Lung (tissue), 12 donors: ENCODE results near the gene DBN1. TPM values are rescaled to one million over a fixed set of nuclear protein-coding genes. Genes with fewer than 3 reads are reported as not detected.

Experiments
- ATAC-seq: fragments of 200-7000 bp; cut with Tn5 transposase; one replicate; pipeline ENCODE4 v1.9.1; 2020; ENCODE audit warnings: moderate number of reproducible peaks; ENCODE audit not compliant: insufficient read depth, low FRiP score
- DNase-seq, 3 donors: peaks; one replicate each; pipeline ENCODE4 v3.0.0-alpha.2; 2013 to 2017
- H3K27ac ChIP-seq, 2 donors: one replicate each; pipeline ENCODE4 v1.5.1; 2013; ENCODE audit warnings: mild to moderate bottlenecking in 2 of 2, moderate library complexity in 2 of 2, control low read depth in 1 of 2, inconsistent platforms in 1 of 2, low read depth in 1 of 2, low read length in 1 of 2
- H3K27me3 ChIP-seq, 3 donors: one replicate each; pipeline ENCODE4 v1.5.1; 2013; ENCODE audit warnings: low read length in 2 of 3; ENCODE audit not compliant: control insufficient read depth in 3 of 3, insufficient read depth in 3 of 3
- H3K36me3 ChIP-seq, 4 donors: one replicate each; pipeline ENCODE4 v1.5.1; 2013; ENCODE audit warnings: low read length in 4 of 4, mild to moderate bottlenecking in 1 of 4, moderate library complexity in 1 of 4; ENCODE audit not compliant: control insufficient read depth in 4 of 4, insufficient read depth in 4 of 4
- H3K4me1 ChIP-seq, 5 donors: one replicate each; pipeline ENCODE4 v1.5.1; 2013; ENCODE audit warnings: low read length in 5 of 5, mild to moderate bottlenecking in 2 of 5, moderate library complexity in 1 of 5; ENCODE audit not compliant: control insufficient read depth in 5 of 5, insufficient read depth in 5 of 5
- H3K4me3 ChIP-seq: one replicate; pipeline ENCODE4 v1.5.1; 2013; ENCODE audit warnings: mild to moderate bottlenecking, control low read depth, moderate library complexity
- H3K9ac ChIP-seq, 2 donors: one replicate each; pipeline ENCODE4 v1.5.1; 2013; ENCODE audit warnings: low read length in 2 of 2, control low read depth in 1 of 2; ENCODE audit not compliant: insufficient read depth in 1 of 2
- H3K9me3 ChIP-seq, 4 donors: one replicate each; pipeline ENCODE4 v1.5.1; 2013; ENCODE audit warnings: low read length in 3 of 4, mild to moderate bottlenecking in 1 of 4, moderate library complexity in 1 of 4; ENCODE audit not compliant: control insufficient read depth in 4 of 4, insufficient read depth in 3 of 4
- CTCF ChIP-seq: IDR thresholded peaks from 2 replicates; pipeline ENCODE4 v1.5.1; 2012; ENCODE audit warnings: mild to moderate bottlenecking; ENCODE audit errors: control extremely low read depth, extremely low read depth
- WGBS, 2 donors: extraction: QIAGEN DNeasy Blood & Tissue Kit; methylation state at CpG; one replicate each; pipeline ENCODE4 v1.1.7; 2013; 5-methylcytosine and 5-hydroxymethylcytosine counted together
- polyA plus RNA-seq, 2 donors: library from polyadenylated mRNA; stranded (reverse); fragments of 200-250 nt; gene quantifications; one replicate each; pipeline ENCODE4 v1.2.1, GENCODE V29; 2013
- total RNA-seq, 2 donors: library from RNA; depleted of rRNA in 1 of 2; stranded (reverse); fragments of >200 nt in 1 of 2; gene quantifications; one replicate each; pipeline ENCODE4 v1.2.1, GENCODE V29; 2014 to 2021
- donor health status: control.
- donor health status: control.
- donor health status: Bipolar disorder and iron deficiency.
- donor health status: healthy.
- donor health status: DM: yes; HTN: yes; CAD: no.

DBN1 gene
- total and polyA plus RNA-seq, 4 donors, result 18.7 to 38.3 (median 30.3) TPM

DNA sequence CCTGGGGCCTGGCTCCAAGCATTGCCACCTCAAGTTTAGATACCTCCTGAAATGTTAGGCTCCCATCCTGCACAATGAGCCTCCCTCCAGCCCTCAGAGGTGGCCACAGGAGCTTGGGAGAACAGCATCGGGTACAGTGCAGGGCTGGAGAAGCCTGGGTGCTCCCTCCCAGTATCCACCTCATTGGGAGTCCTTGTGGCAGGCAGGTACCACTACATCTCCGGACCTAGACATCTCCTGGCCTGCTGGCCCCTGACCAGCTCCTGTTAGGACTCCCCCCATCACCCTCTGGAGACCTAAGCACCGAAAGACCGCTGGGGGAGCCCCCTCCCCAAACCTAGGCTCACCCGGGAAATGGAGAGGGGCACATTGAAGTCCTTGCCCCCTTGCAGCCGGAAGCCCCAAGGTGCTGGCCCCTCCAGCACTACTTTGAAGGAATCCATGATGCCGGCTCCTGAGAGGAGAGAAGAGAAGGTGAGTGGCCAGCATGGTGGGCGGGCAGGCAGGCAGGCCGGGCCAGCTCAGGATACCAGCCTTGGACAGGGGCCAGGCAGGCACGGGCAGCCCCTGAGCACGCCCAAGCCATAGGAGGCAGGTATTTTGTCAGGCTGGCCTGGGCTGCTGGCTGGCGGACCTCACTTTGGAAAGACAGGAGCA lies 22.8 kb upstream of the DBN1 start:
- no peak for ATAC-seq
- TF ChIP-seq CTCF, result no peak
- WGBS, 2 donors, result 43 to 60% methylated on average over 12 of the region's 12 CpGs
- Histone ChIP-seq H3K27ac (peak overlapping the region; percentile 78 to 85), H3K36me3 (peaks cover 3 to 12% (median 5%) of the 10 kb centered on the region in 4 donors), H3K9ac (no peak overlapping the region), H3K4me1 (peaks cover 6 to 55% (median 26%) of the 10 kb centered on the region in 5 donors), H3K9me3 (no peaks in the 10 kb centered on the region), H3K27me3 (no peaks in the 10 kb centered on the region), H3K4me3 (peak overlapping the region; percentile 31)
- peak in 1 of 3 donors; percentile 26 for DNase-seq

DNA sequence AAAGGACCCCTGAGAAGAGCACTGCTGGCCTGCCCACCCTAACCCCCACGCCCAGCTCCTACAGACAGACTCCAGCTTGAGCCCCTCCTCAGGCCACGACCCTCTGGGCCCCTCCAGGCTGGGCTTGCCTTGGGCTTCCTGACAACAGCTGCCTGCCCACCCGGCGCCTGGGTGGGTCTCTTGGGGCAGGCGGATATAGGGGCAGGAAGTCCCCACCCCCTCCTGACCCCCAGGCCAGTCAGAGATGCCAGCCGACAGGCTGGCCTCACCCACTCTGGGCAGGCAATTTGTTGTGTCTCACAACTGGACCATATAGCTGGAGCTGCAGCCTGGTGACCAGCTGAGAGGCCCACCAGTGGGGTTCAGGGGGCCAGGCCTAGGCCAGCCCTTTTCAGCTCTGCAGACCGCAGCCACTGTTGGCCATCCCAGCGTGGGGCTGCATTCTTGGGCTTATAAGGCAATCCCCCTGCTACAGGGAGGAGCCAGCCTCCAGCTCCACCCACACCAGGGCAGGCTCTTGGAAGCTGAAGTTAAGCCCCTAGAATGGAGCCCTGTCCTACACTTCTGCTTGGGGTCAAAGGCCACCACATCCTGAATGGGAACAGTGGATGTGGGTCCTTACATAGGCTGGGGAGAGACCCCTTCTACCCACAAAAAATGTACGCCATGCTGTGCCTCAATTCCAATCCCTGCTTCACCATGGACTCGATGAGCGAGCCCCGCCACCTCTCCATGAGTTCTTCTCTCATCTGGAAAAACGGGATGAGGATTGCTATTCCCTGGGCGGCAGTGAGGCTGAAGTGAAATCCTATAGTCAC lies 22.0 kb upstream of the DBN1 start:
- Histone ChIP-seq H3K4me1 (peaks cover 6 to 47% (median 26%) of the 10 kb centered on the region in 5 donors), H3K27ac (peak overlapping the region; percentile 78 to 85), H3K4me3 (no peak overlapping the region), H3K27me3 (no peaks in the 10 kb centered on the region), H3K36me3 (peaks cover 5 to 18% (median 8%) of the 10 kb centered on the region in 4 donors), H3K9me3 (no peaks in the 10 kb centered on the region), H3K9ac (no peak overlapping the region)
- ATAC-seq (no peak), DNase-seq (peak; percentile 81 to 85 (median 84))
- 57 to 63% methylated on average over 14 of the region's 14 CpGs for WGBS, 2 donors
- no peak for TF ChIP-seq CTCF

- no peak overlapping the region for H3K4me3 ChIP-seq
- no peak for TF ChIP-seq CTCF
- peaks cover 6 to 45% (median 26%) of the 10 kb centered on the region in 5 donors for H3K4me1 ChIP-seq
- ATAC-seq, result peak; percentile 17
- peak; percentile 88 to 91 (median 89) for DNase-seq
- H3K27me3 ChIP-seq, result no peaks in the 10 kb centered on the region
- no peak overlapping the region for H3K9ac ChIP-seq
- peak overlapping the region; percentile 59 to 81 for H3K27ac ChIP-seq
- 38 to 39% methylated on average over 11 of the region's 11 CpGs for WGBS, 2 donors
- peaks cover 5 to 24% (median 11%) of the 10 kb centered on the region in 4 donors for H3K36me3 ChIP-seq
- no peaks in the 10 kb centered on the region for H3K9me3 ChIP-seq
Measured at GRCh38 chr5:177494346-177495195, 21.1 kb upstream of the DBN1 start.
